ENCODE measurements around the gene F2RL3. TPM values are rescaled to one million over a fixed set of nuclear protein-coding genes. Genes with fewer than 3 reads are reported as not detected.
A peak's percentile ranks its signal among the peaks of the same experiment; 100 is the strongest.

Gene F2RL3
- total and polyA plus RNA-seq, 2 experiments from 2014 or later = 0.33 to 1.0 TPM

DNA sequence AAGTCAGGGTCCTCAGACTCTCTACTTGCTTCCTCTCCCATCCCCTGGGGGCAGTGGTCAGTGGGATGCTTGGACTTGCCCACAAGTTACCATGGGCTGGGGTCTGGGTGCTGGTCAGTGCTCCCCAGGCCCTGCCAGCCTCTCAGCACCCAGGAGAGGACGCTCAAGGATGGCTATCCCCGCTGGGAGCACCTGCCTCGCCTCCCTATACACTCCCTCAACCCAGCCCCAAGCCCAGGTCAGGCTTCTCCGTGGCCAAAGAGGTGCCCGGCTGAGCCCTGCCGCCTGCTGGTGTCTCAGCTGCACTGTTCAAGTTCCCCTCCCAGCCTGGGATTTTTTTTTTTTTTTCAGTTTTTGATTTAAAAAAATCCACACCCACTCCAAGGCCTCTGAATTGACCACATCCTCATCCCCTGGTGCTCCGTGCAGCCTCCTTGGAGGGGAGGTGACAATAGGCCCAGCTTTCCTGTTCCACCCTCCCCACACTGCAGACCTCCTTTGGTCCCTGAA lies 10.8 kb downstream of the F2RL3 start:
- TF ChIP-seq, protein P1, sequence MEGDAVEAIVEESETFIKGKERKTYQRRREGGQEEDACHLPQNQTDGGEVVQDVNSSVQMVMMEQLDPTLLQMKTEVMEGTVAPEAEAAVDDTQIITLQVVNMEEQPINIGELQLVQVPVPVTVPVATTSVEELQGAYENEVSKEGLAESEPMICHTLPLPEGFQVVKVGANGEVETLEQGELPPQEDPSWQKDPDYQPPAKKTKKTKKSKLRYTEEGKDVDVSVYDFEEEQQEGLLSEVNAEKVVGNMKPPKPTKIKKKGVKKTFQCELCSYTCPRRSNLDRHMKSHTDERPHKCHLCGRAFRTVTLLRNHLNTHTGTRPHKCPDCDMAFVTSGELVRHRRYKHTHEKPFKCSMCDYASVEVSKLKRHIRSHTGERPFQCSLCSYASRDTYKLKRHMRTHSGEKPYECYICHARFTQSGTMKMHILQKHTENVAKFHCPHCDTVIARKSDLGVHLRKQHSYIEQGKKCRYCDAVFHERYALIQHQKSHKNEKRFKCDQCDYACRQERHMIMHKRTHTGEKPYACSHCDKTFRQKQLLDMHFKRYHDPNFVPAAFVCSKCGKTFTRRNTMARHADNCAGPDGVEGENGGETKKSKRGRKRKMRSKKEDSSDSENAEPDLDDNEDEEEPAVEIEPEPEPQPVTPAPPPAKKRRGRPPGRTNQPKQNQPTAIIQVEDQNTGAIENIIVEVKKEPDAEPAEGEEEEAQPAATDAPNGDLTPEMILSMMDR (IDR thresholded peaks at IDR 0.05; ENCODE audit: low read depth, low read length) = peak; percentile 70
- Histone ChIP-seq H3K4me3 (no peak overlapping the region), H3K27ac (no peak overlapping the region), H3K36me3 (no peaks in the 10 kb centered on the region), H3K27me3 (no peaks in the 10 kb centered on the region), H3K9me3 (ENCODE audit: low read depth) (no peaks in the 10 kb centered on the region), H3K4me1 (ENCODE audit: low read depth) (no peaks in the 10 kb centered on the region)
- peak; percentile 45 to 62 for DNase-seq (ENCODE audit: low read depth in 1 of 2, low spot score in 1 of 2)

DNA sequence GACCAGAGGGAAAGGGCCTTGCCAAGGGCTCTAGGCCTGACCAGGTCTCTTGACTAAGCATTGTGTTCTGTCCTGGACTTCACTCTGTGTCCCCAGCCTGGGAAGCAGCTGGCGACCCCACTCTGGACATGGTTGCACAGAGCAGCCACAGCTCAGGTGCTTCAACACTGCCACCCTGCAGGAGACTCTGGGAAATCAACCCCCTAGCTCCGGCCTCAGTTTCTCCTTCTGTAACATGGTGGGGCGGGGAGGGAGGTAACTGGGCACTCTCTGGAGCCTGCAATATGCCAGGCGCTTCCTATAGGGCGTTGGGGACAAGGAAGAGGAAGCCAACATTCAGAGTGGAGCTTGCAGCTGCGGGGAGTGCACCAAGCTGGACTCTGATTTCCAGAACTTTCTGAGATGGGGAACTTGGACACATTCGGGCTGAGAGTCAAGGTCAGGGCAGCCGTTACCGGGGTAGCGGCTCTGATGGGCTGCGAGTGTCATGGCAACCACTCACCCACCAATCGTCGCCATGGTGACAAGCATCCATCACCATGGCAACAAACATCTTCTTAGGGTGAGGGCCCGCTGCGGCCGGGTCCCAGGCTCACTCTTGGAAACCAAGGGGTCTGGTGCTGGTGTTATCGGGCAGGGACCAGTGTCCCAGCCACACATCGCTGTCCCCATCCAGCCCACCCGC lies 12.8 kb downstream of the F2RL3 start:
- Histone ChIP-seq H3K4me1 (ENCODE audit: low read depth) (no peaks in the 10 kb centered on the region), H3K9me3 (ENCODE audit: low read depth) (no peaks in the 10 kb centered on the region), H3K27ac (no peak overlapping the region), H3K4me3 (no peak overlapping the region), H3K27me3 (no peaks in the 10 kb centered on the region), H3K36me3 (no peaks in the 10 kb centered on the region)
- DNase-seq (ENCODE audit: low read depth in 1 of 2, low spot score in 1 of 2) = no peak
- TF ChIP-seq, protein P1 (IDR thresholded peaks at IDR 0.05; ENCODE audit: low read depth, low read length) = no peak

DNA sequence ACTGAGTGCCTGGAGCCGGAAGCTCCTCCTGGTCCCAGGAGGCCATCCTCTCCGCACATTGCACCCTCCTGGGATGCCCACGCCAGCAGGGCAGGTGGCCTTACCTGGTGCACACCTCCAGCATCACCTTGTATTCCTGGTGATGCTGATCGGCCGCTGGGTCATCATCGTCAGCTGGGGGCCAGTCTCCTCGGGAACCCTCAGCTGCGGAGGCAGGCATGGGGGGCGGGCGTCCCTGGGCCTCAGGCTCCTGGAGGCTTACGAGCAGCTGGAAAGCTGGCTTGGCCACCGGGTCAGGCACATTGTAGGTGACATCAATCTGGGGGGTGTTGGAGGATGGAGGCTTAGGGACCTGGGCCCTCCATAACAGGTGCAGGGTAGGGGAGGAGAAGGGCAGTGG lies 13.7 kb downstream of the F2RL3 start:
- Histone ChIP-seq H3K4me1 (ENCODE audit: low read depth) (no peaks in the 10 kb centered on the region), H3K4me3 (no peak overlapping the region), H3K36me3 (no peaks in the 10 kb centered on the region), H3K27ac (no peak overlapping the region), H3K9me3 (ENCODE audit: low read depth) (no peaks in the 10 kb centered on the region), H3K27me3 (no peaks in the 10 kb centered on the region)
- TF ChIP-seq, protein P1 (IDR thresholded peaks at IDR 0.05; ENCODE audit: low read depth, low read length) = no peak
- no peak for DNase-seq (ENCODE audit: low read depth in 1 of 2, low spot score in 1 of 2)

DNA sequence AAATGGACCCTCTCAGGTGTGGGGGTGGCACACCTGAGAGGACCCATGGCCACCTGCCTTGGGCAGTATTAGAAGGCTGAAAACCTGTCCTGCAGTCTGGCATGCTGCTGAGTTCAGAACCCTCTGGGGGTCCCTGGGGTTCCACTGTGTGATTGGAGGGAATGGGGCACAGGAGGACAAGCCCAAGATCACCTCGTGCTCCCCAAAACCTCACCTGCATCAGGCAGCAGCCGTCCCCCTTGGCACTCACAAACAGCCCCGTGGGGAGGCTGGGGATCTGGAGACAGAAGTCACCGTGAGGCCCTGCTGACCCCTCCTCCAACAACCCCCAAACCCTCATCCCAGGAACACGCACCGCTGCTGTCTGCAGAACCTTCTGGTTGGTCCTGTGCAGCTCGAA lies 14.5 kb downstream of the F2RL3 start:
- TF ChIP-seq, protein P1 (IDR thresholded peaks at IDR 0.05; ENCODE audit: low read depth, low read length) = no peak
- no peaks in the 10 kb centered on the region for H3K27me3 ChIP-seq
- no peaks in the 10 kb centered on the region for H3K36me3 ChIP-seq
- H3K9me3 ChIP-seq (ENCODE audit: low read depth) = no peaks in the 10 kb centered on the region
- no peak for DNase-seq (ENCODE audit: low read depth in 1 of 2, low spot score in 1 of 2)
- H3K4me1 ChIP-seq (ENCODE audit: low read depth) = no peaks in the 10 kb centered on the region
- no peak overlapping the region for H3K27ac ChIP-seq
- no peak overlapping the region for H3K4me3 ChIP-seq

DNA sequence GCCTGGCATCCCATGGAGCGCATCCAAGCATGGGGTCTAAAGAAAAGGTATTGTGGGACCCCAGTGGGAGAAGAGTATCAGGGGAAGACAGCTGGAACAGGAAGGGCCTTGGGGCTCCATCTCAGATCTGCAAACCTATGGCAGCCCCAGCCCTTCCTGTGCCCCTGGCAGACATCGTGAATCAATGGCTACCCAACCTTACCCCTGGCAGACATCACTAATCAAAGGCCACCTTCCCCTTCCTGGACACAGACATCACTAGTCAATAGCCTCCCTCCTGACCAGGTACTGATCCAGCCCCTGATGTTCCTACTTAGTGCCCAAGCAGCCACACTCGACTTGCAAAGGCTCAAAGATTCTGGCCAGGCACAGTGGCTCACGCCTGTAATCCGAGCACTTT lies 15.8 kb downstream of the F2RL3 start:
- no peaks in the 10 kb centered on the region for H3K9me3 ChIP-seq (ENCODE audit: low read depth)
- TF ChIP-seq, protein P1 (IDR thresholded peaks at IDR 0.05; ENCODE audit: low read depth, low read length) = no peak
- H3K27me3 ChIP-seq = no peaks in the 10 kb centered on the region
- H3K36me3 ChIP-seq = no peaks in the 10 kb centered on the region
- no peaks in the 10 kb centered on the region for H3K4me1 ChIP-seq (ENCODE audit: low read depth)
- no peak for DNase-seq (ENCODE audit: low read depth in 1 of 2, low spot score in 1 of 2)
- H3K27ac ChIP-seq = no peak overlapping the region
- no peak overlapping the region for H3K4me3 ChIP-seq

Measured in cardiac muscle cell (in vitro differentiated cells and primary cell).